HL-60 (cell line): ENCODE measurements around the gene KLK7.
"Not testable (repeated sequence)": the region's sequence is repeated elsewhere in the genome, so short reads cannot be mapped to it uniquely, and the experiment has no call there.

ENCODE experiments used
- DNase-seq, 2 experiments: peaks; one replicate each; pipeline ENCODE4 v3.0.0-alpha.2; 2010 to 2020; ENCODE audit warnings: low read depth in 1 of 2, low spot score in 1 of 2
- H3K27ac ChIP-seq: fragments of 250-450 bp; sonication (Bioruptor Pico); replicated peaks from 2 replicates; pipeline ENCODE4 v1.5.1; 2020; ENCODE audit warnings: mild to moderate bottlenecking, moderate library complexity
- H3K27me3 ChIP-seq: fragments of 250-450 bp; sonication (Bioruptor Pico); 2 replicates; pipeline ENCODE4 v1.5.1; 2021; ENCODE audit warnings: mild to moderate bottlenecking, moderate library complexity; ENCODE audit not compliant: insufficient read depth, poor library complexity, severe bottlenecking
- H3K4me3 ChIP-seq: replicated peaks from 2 replicates; pipeline ENCODE4 v1.5.1; 2011; ENCODE audit warnings: mild to moderate bottlenecking, control low read depth, low read length; ENCODE audit not compliant: insufficient read depth
- GABPA ChIP-seq: IDR thresholded peaks from 2 replicates; pipeline ENCODE4 v1.6.1; 2012; ENCODE audit warnings: low read depth
- POLR2AphosphoS5 ChIP-seq: IDR thresholded peaks from 2 replicates; pipeline ENCODE4 v1.6.1; 2012; ENCODE audit warnings: low read depth
- REST ChIP-seq: IDR thresholded peaks from 2 replicates; pipeline ENCODE4 v1.6.1; 2012; ENCODE audit warnings: low read depth; ENCODE audit not compliant: insufficient replicate concordance
- SPI1 ChIP-seq: IDR thresholded peaks from 2 replicates; pipeline ENCODE4 v1.6.1; 2012; ENCODE audit warnings: low read depth, mild to moderate bottlenecking, borderline replicate concordance
- TF ChIP-seq, protein P1 (sequence below): IDR thresholded peaks from one replicate; pipeline ENCODE4 v1.5.1; 2011; ENCODE audit warnings: low read length, control low read depth, inconsistent platforms; ENCODE audit not compliant: insufficient read depth

Gene KLK7

GRCh38 chr19:50974702-50975556 is 8.8 kb downstream of the KLK7 start:
- Histone ChIP-seq H3K27me3 (no peaks in the 10 kb centered on the region), H3K4me3 (no peak overlapping the region), H3K27ac (no peak overlapping the region)
- DNase-seq, result no peak
- TF ChIP-seq SPI1 (no peak), GABPA (no peak), REST (no peak), POLR2AphosphoS5 (no peak)
- TF ChIP-seq, protein P1, sequence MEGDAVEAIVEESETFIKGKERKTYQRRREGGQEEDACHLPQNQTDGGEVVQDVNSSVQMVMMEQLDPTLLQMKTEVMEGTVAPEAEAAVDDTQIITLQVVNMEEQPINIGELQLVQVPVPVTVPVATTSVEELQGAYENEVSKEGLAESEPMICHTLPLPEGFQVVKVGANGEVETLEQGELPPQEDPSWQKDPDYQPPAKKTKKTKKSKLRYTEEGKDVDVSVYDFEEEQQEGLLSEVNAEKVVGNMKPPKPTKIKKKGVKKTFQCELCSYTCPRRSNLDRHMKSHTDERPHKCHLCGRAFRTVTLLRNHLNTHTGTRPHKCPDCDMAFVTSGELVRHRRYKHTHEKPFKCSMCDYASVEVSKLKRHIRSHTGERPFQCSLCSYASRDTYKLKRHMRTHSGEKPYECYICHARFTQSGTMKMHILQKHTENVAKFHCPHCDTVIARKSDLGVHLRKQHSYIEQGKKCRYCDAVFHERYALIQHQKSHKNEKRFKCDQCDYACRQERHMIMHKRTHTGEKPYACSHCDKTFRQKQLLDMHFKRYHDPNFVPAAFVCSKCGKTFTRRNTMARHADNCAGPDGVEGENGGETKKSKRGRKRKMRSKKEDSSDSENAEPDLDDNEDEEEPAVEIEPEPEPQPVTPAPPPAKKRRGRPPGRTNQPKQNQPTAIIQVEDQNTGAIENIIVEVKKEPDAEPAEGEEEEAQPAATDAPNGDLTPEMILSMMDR, result no peak

GRCh38 chr19:50972795-50973376 is 10.8 kb downstream of the KLK7 start:
- no peaks in the 10 kb centered on the region for H3K27me3 ChIP-seq
- no peak for DNase-seq
- no peak overlapping the region for H3K27ac ChIP-seq
- H3K4me3 ChIP-seq, result no peak overlapping the region
- TF ChIP-seq POLR2AphosphoS5, result no peak
- TF ChIP-seq REST, result no peak
- TF ChIP-seq GABPA, result no peak
- no peak for TF ChIP-seq SPI1
- TF ChIP-seq, protein P1, result no peak

DNA sequence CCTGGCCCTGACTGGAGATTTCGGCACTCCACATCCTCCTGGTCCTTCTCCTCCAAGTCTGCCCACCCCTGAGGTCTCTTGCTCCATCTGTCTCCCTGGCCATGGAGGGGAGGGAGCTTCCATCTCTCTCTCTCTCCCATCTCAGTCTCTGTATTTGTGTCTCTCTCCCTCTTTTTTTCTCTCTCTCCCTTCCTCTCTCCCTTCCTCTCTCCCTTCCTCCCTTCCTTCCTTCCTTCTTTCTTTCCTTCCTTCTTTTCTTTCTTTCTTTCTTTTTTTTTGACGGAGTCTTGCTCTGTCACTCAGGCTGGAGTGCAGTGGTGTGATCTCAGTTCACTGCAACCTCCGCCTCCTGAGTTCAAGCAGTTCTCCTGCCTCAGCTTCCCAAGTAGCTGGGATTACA is 13.9 kb downstream of the KLK7 start:
- DNase-seq, H3K27ac ChIP-seq, H3K4me3 ChIP-seq, H3K27me3 ChIP-seq: not testable (repeated sequence)

- Histone ChIP-seq H3K27me3 (no peaks in the 10 kb centered on the region), H3K4me3 (no peak within 1 kb of the TSS), H3K27ac (no peak within 1 kb of the TSS)
- TF ChIP-seq SPI1, result no peak
- no peak for TF ChIP-seq POLR2AphosphoS5
- no peak for TF ChIP-seq GABPA
- TF ChIP-seq, protein P1, result no peak
- no peak for TF ChIP-seq REST
- no peak for DNase-seq
These were observed 14.3 kb downstream of the KLK7 start, which contains the start of gene KLK6 for GRCh38 chr19:50969413-50969760. Gene KLK6, minus strand, starts transcription at chr19:50969591. Its CDS starts 1,487 bp downstream, at chr19:50968104.
